Measurements from ENCODE around the gene S1PR1.
A peak's percentile ranks its signal among the peaks of the same experiment; 100 is the strongest.
"Not testable (repeated sequence)": the region's sequence is repeated elsewhere in the genome, so short reads cannot be mapped to it uniquely, and the experiment has no call there.

The S1PR1 gene

DNA sequence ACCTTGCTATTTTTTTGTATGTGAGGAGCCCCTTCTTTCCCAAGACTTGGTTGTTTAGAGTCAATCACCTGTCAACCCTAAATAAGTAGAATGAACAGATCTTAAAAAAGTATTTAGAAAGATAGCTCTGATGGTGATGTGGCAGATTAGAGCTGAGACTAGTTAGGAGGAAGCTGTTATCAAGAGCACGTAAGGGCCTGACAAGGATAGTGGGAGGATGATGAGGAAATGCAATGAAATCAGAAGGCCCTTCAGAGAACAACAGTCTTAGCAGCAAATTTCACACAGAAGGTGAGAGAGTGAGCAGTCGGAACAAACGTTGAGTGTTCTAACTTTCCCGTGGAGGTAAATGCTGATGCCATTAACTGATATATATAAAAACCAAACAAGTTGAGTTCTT lies 15.9 kb upstream of the S1PR1 start:
- no peak for DNase-seq

DNA sequence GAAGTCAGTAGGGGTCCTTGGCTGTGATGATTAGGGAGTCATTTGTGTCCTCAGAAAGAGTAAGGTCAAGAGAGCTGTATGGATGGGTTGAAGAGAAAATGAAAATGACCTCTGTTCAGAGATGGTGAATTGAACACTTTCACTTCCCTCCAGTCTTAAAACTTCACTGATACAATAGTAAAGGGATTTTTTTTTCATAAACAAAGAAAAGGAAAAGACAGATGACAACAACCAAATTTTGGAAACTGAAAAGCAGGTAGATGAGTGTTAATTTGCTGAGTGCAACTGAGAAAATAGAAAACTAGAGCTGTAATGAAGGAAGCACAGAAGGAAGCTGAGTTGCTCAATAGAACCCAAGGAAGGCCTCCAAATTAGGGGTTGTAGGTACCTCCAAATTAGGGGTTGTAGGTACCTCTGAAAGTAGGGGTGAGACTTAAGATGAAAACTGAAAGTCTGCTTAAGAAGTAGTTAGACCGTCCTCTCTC lies 14.8 kb upstream of the S1PR1 start:
- DNase-seq, result no peak

DNA sequence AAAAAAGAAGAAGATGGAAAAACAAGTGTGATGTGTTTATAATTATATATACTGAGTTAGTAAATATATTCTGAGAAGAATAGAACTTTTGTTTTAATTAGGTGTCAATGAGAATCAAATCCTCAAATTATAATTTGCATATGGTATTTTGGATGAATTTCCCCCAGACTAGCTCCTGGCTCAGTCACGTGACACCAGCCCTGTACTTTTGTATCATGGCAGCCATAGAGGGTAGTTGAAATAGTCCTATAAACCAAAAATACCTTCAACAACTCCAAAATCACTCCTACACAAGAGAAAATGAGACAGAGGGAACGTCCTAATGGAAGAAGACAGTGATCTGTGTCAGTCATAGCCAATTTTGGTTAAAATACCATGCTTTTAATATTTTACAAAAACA lies 9.0 kb upstream of the S1PR1 start:
- DNase-seq, result no peak

DNA sequence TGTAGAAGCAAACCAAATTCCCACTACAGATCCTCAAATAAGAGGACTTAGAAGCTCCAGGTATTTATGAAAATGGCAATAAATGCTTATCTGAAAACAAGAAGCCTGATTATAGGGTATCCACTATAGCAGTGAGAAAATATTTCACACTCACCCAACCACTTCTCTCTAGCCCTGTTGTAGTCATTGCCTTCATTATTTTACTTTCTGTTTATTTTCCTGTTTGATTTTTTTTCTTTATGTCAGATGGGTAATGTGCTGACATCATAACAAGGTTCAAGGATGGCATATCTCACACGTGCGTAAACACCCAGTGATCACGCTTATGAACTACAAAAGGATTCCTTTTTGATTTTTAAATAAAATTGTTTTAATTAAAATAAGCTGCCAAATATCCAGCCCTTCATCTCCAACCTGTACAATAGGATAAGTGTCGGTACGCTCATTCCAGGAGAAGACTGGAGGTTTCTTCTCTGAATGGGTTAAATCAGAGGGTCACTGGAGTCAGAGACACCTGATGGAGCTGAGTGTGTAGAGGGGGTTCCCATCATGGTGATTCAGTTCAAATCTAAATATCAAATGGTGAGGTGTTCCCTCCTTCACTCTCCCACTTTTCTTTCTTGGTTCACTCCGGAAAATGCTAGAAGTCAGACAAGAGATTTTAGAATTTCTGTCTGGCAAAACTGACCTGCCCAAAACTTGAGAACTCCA lies 8.2 kb upstream of the S1PR1 start:
- DNase-seq, result no peak

DNA sequence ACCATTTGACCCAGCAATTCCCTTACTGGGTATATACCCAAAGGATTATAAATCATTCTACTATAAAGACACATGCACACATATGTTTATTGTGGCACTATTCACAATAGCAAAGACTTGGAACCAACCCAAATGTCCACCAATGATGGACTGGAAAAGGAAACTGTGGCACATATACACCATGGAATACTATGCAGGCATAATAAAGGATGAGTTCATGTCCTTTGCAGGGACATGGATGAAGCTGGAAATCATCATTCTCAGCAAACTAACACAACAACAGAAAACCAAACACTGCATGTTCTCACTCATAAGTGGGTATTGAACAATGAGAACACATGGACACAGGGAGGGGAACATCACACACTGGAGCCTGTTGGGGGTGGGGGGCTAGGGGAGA lies 4.6 kb upstream of the S1PR1 start:
- DNase-seq, result not testable (repeated sequence)

DNA sequence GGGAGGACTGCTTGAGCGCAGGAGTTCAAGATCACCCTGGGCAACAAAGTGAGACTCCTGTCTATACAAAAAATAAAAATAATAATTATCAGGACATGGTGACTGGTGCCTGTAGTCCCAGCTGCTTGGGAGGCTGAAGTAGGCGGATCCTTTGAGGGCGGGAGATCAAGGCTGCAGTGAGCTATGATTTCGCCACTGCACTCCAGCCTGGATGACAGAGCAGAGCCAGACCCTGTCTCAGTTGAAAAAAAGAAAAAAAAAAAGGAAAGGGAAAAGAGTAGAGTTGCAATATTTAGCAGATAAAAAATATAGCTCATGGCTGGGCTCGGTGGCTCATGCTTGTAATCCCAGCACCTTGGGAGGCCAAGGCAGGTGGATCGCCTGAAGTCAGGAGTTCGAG lies 3.3 kb upstream of the S1PR1 start:
- no peak for DNase-seq

DNA sequence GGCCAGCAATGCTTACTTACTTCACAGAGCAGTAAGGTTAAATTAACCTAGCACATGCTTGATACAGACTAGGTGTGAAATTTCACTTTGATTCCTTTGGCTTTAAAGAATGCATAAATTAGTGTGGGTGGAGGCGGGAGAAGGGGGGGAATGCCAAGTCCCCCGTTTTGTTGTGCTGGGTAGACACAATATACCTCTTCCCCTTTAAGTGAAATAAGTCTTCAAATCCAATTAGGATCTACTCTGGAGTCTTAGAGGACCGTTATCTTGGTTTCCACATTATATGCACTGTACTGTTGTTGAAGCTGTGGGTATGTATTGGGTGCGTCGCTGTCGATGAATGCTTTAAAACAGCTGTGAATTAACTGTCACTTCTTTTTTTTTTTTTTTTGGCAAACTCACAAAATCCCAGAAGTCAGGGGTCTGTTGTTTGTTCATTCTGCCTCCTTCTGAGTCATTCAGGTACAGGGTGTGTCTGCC lies 1.6 kb upstream of the S1PR1 start:
- DNase-seq, result no peak

DNA sequence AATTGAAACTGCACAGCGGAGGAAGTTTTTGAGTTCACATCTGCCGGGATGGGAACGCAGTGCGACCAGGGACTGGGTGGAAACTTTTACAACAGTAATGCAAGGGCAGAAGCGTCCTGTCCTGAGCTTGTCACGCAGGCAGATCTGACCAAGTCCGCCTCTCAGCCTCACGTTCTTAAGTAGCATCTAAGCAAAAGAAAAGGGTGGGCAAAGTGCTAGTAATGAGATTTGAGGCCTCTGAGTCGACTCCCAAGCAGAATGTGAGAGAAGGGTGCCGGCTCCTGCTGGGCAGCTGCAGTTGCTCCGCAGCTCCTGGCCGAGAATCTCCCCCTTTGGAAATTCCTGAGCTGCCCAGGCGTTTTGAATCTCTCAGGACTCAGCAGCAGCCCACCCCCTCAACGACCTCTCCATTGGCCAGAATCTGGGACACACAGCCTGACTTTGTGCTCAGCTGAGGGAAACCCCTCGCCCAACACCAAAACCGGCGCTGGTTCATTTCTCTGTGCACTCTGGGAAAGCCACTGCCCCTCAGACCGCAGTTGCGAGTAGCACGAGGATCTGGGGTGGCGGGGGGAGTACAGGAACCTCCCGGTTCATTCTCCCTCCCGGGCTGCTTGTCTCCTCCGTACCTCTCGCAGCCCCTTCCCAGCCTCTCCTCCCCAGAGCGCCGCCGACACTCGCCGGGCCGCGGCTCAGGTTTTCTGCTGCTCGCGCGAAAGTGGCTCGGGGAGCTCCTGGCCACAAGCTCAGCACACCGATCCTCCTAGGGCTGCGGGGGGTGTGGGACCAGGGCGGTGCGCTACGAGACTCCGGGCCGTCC lies 913 bp upstream of the S1PR1 start:
- no peak for DNase-seq

DNA sequence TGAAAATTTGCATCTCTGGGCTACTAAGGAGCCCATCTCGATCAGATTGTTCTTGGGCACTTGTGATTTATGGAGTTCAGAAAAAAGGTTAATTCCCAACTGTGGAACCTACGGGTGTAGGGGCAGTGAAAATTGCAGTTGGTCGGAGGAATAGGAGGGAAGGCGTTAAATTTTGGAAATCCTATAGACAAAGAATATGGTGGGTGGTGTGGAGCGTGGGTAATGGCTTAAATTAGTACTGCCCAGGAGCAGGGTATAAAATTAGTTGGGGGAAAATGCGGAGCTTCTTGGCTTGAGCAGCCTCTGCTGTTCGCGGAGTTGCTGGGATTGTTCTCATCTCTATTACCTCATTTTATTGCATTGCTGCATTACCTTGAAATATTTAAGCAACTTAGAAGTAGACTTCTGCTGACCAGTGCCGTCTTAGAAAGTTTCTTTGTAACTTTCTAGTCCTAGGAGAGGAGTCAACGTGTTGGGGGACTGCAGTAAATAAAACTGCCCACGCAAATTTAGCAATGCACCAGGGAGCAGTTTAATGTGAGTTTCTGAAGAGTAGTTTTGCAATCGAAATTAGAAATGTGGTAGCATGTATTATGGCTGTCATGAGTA lies 514 bp downstream of the S1PR1 start:
- no peak for DNase-seq

DNA sequence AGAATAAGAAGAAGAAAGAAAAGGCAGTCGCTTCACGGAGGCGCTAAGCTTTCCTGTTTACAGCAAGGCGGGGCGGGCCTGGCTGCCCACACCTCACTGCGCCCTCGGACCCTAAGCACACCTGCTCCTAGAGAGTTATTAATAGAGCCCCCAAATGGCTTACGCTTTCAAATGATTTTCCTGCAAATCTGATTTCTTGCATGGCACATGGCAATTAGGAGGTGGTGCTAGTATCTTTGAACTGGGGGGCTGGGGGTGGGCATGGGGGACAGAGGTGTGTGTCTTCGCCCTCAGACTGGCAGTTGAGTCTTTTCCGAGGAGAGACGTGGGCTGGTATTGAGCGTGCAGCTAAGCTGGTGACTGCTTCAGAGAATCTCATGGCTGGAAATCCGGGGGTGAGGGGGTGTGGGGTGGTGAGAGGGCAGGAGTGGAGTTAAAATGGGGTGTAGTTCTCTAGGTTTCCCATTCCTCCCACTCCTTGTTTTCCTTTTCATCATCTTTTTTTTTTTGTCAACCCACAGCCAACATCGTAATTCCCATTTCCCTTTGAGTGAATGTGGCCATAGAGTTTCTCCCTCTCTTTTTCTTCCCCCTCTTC lies 1.3 kb downstream of the S1PR1 start:
- no peak for DNase-seq

DNA sequence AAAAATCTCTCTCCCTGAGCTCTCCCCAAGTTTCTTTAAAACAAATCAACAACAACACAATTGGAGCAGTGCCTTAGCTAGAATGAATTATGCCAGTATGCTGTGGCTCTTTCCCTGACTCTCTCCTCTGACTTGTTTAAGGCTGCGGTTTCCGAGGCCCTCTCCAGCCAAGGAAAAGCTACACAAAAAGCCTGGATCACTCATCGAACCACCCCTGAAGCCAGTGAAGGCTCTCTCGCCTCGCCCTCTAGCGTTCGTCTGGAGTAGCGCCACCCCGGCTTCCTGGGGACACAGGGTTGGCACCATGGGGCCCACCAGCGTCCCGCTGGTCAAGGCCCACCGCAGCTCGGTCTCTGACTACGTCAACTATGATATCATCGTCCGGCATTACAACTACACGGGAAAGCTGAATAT lies 1.9 kb downstream of the S1PR1 start:
- DNase-seq, result peak; percentile 68

DNA sequence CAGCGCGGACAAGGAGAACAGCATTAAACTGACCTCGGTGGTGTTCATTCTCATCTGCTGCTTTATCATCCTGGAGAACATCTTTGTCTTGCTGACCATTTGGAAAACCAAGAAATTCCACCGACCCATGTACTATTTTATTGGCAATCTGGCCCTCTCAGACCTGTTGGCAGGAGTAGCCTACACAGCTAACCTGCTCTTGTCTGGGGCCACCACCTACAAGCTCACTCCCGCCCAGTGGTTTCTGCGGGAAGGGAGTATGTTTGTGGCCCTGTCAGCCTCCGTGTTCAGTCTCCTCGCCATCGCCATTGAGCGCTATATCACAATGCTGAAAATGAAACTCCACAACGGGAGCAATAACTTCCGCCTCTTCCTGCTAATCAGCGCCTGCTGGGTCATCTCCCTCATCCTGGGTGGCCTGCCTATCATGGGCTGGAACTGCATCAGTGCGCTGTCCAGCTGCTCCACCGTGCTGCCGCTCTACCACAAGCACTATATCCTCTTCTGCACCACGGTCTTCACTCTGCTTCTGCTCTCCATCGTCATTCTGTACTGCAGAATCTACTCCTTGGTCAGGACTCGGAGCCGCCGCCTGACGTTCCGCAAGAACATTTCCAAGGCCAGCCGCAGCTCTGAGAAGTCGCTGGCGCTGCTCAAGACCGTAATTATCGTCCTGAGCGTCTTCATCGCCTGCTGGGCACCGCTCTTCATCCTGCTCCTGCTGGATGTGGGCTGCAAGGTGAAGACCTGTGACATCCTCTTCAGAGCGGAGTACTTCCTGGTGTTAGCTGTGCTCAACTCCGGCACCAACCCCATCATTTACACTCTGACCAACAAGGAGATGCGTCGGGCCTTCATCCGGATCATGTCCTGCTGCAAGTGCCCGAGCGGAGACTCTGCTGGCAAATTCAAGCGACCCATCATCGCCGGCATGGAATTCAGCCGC lies 2.5 kb downstream of the S1PR1 start:
- no peak for DNase-seq

DNA sequence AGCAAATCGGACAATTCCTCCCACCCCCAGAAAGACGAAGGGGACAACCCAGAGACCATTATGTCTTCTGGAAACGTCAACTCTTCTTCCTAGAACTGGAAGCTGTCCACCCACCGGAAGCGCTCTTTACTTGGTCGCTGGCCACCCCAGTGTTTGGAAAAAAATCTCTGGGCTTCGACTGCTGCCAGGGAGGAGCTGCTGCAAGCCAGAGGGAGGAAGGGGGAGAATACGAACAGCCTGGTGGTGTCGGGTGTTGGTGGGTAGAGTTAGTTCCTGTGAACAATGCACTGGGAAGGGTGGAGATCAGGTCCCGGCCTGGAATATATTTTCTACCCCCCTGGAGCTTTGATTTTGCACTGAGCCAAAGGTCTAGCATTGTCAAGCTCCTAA lies 3.2 kb downstream of the S1PR1 start:
- no peak for DNase-seq

DNA sequence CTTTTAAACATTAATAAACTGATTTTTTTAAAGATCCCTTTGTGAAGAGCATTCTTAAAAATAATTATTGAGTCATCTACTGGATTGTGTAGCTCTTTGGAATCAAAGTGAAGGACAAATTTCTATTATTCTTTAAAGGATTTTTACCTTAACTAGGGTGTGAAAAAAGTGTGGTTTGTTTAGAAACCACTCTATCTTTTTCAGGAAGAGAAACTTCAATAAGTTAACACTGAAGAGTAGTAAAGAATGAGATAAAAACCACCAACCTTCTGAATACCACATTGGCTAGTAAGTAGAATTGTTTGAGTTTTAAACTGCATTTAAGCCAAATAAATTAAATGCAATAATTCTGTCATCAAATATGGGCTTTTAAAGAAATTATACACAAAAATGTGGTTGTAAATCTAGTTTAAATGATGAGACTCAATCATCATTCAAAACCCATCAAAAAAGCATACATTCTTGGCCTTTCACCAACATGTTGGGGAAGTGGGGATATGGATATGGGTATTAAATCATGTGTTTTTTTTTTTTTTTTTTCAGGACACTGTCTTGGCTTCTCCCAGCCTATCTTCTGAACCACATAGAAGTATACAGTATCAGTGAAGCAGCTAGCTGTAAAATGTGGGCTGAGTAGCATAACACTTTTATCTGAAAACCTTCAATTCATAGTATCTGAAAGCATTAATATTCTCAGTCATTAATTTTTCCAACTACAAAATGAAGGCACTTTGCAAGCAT lies 4.8 kb downstream of the S1PR1 start:
- DNase-seq, result no peak

DNA sequence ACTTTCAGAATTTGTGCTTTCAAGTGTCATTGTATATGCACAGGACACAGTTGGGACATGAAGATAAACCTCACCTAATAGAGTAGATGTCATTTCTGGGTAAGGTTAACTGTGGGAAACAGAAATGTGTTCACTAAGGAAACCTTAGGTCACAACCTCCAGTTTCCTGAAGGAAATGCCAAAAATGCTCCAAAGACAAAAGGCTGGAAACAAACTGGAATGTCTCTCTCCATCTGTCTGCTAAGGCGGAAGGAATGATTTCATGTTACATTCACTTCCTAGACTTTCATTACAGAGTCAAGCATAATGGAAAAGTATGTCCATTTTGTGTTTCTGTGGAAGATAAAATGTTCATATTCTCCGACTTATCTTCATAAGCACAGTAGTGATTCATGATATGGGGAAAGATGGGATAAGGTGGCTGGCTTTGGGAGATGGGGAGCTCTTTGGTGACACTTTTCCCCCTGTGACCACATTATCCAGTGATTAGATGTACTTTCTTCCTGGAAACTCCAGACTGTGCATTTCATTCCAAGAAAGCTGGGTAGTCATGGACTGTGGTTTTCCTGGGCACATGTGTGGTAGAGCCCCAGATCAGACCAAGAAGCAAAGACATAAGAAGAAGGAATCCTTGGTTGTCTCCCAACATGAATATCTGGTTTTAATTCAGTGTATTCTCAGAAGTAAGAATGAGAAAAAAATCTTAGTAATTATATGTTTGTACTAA lies 5.7 kb downstream of the S1PR1 start:
- DNase-seq, result no peak

DNA sequence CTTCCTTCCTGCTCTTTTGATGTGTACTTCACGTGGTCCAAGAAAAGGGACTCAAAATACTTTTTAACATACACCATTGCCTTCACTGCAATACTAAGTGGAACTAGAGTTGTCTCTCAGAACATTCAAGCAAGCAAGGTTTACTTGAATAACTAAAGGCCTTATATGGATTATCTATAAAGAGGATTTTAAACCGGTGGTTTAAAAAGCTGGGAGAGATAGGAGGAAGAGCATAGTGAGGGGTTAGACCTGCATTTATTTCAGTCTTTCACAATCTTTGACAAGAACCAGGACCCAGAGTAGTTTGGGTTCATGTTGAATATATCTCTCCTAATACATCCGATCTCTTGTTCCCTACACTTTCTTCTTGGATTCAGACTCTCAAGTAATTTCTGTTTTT lies 6.9 kb downstream of the S1PR1 start:
- DNase-seq, result no peak

DNA sequence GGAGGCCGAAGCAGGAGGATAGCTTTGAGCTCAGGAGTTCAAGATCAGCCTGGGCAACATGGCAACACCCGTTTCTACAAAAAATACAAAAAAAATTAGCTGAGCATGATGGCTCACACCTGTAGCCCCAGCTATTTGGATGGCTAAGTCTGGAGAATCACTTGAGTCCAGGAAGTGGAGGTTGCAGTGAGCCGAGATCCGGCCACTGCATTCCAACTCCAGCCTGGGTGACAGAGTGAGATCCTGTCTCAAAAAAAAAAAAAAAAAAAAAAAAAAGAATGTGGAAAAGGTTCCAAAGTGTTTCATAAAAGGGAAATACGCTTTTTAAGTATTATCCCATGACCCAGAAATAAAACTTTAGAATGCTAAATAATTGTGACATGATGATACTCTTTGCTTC lies 8.0 kb downstream of the S1PR1 start:
- DNase-seq, result no peak

DNA sequence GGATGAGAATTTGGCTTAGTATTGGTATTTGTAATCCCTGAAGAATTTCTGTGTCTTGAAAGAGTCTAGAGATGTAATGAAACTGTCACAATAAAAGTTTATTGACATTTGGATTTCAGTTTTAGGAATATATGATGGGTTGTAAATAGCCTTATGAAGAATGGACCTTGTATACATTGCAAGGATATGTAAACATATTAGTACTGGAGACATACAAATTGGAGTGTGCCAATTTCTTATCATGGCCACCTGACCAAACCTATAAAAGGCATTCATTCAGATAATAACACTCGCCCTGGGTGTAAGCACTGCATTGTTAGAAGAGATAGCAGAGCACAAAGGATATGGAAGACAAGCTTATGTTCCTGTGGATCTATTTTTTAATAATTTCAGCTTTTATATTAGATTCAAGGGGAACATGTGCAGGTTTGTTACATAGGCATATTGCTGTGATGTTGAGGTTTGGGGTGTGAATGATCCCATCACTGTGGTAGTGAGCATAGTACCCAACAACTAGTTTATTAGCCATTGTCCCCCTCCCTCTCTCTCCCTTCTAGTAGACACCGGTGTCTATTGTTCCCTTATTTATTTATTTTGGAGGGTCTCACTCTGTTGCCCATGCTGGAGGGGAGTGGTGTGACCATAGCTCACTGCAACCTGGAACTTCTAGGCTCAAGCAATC lies 8.6 kb downstream of the S1PR1 start:
- no peak for DNase-seq

DNA sequence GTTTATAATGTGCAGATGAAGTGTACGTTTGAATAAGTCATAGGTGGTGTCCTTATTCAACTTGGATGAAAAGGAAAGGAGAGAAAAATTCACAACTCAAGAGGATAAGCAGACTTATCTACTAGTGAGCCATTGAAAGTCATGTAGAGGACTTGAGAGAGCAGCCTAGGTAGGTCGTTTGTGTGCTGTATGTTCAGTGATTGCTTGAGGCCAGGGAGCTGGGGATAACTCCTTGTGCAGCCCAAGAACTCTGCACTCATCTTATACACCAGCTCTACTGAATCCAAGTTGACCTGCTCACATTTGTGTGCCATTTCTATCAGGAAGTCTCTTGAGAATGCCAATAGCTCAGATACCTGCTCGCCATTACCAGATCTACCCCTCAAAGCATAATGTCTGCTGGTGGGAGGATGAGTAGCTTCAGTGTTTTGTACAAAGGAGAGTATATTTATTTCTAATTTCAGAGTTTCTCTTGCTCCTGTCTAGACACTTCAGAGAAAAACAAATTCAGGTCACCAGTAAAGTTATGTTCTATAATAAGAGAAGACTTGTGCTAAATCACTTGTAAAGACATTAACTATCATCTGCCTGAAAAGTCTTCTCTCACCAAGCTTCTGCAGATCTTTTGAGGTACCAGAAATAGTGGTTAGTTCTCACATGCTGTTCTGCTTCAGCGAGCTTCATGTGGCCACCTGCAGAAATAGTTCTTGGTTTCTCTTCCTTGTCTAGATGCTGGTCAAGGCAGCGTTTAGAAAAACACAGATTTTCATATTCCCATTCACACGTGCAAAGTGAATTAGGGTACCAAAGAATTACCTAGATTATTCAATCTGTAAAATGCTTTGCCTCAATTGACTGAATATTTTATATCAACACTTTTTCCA lies 10.8 kb downstream of the S1PR1 start:
- no peak for DNase-seq

Data from NCI-H1092 (cell line).